Type B pancreatic cell (in vitro differentiated cells): Measurements from ENCODE around the gene RSRC1. TPM values are rescaled to one million over a fixed set of nuclear protein-coding genes. Genes with fewer than 3 reads are reported as not detected.

Source experiments
- DNase-seq: peaks from one replicate; pipeline ENCODE4 v3.0.0; 2021; ENCODE audit warnings: mixed read lengths; ENCODE audit not compliant: unreplicated experiment; ENCODE audit errors: extremely low spot score
- H3K27ac Mint-ChIP-seq: 2 replicates; pipeline ENCODE4 v1.8.0; 2021; ENCODE audit warnings: mild to moderate bottlenecking, mixed read lengths
- H3K27me3 Mint-ChIP-seq: 2 replicates; pipeline ENCODE4 v1.8.0; 2021; ENCODE audit warnings: mixed read lengths
- H3K36me3 Mint-ChIP-seq: 2 replicates; pipeline ENCODE4 v1.8.0; 2021; ENCODE audit warnings: mixed read lengths
- H3K4me1 Mint-ChIP-seq: one replicate; pipeline ENCODE4 v1.8.0; 2021; ENCODE audit warnings: mixed read lengths; ENCODE audit not compliant: unreplicated experiment
- H3K4me3 Mint-ChIP-seq: 2 replicates; pipeline ENCODE4 v1.8.0; 2021; ENCODE audit warnings: mild to moderate bottlenecking, mixed read lengths
- H3K9me3 Mint-ChIP-seq: 2 replicates; pipeline ENCODE4 v1.8.0; 2021; ENCODE audit warnings: mixed read lengths
- total RNA-seq: library from RNA; stranded (reverse); gene quantifications from 2 replicates; pipeline ENCODE4 v1.2.1, GENCODE V29; 2021; ENCODE audit warnings: low replicate concordance
- TF ChIP-seq, protein P1 (sequence below): fragments of 200-600 bp; sonication (generic); conservative IDR thresholded peaks from 2 replicates; pipeline ENCODE4 v1.5.0; 2021; ENCODE audit warnings: antibody characterized with exemption, mild to moderate bottlenecking

Gene RSRC1
- total RNA-seq, 1 donor from 2014 or later = 34.6 TPM

DNA sequence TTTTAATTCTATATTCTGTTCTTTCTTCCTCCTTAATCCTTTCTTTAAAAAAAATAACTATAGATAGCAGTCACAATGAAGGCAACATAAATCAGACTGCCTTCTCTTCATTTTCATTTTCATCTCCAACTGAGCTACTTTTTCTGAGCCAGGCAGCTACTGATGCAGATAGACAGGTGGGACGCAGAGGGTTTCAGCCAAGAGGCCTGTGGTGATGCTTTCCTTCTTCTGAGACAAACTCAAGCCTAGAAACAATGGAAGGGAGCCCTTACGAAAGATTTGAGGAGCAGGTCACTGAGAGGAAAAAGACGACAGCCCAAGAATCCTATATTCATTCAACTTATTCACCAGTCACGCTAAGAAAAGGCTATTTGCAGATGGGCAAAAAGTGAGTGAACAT is 241.1 kb downstream of the RSRC1 start:
- no peak overlapping the region for H3K4me3 Mint-ChIP-seq
- H3K27me3 Mint-ChIP-seq = no peaks in the 10 kb centered on the region
- H3K36me3 Mint-ChIP-seq = no peaks in the 10 kb centered on the region
- TF ChIP-seq, protein P1, sequence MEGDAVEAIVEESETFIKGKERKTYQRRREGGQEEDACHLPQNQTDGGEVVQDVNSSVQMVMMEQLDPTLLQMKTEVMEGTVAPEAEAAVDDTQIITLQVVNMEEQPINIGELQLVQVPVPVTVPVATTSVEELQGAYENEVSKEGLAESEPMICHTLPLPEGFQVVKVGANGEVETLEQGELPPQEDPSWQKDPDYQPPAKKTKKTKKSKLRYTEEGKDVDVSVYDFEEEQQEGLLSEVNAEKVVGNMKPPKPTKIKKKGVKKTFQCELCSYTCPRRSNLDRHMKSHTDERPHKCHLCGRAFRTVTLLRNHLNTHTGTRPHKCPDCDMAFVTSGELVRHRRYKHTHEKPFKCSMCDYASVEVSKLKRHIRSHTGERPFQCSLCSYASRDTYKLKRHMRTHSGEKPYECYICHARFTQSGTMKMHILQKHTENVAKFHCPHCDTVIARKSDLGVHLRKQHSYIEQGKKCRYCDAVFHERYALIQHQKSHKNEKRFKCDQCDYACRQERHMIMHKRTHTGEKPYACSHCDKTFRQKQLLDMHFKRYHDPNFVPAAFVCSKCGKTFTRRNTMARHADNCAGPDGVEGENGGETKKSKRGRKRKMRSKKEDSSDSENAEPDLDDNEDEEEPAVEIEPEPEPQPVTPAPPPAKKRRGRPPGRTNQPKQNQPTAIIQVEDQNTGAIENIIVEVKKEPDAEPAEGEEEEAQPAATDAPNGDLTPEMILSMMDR = no peak
- no peaks in the 10 kb centered on the region for H3K4me1 Mint-ChIP-seq
- no peak for DNase-seq
- no peaks in the 10 kb centered on the region for H3K9me3 Mint-ChIP-seq
- no peak overlapping the region for H3K27ac Mint-ChIP-seq

DNA sequence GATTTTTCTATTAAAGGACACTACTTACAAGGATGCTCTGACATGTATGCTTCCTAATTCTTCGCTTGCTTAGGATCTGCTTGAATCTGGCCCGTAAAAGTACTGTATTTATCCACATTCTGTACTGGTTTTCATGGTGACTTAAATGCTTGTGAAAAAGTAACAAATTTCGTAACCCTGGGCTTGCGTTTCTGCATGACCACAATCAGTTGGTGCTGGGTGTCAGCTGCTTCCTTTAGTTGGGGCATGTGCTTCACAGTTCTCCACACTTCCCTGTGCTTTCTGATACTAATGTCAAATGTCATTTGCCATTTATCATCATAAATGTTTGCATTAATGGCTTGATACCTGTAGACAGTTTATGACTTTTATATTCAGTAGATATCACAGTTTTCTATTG is 242.7 kb downstream of the RSRC1 start:
- Mint-ChIP-seq H3K9me3 (no peaks in the 10 kb centered on the region), H3K36me3 (no peaks in the 10 kb centered on the region), H3K27ac (no peak overlapping the region), H3K4me3 (no peak overlapping the region), H3K27me3 (no peaks in the 10 kb centered on the region), H3K4me1 (no peaks in the 10 kb centered on the region)
- TF ChIP-seq, protein P1 = no peak
- DNase-seq = no peak

DNA sequence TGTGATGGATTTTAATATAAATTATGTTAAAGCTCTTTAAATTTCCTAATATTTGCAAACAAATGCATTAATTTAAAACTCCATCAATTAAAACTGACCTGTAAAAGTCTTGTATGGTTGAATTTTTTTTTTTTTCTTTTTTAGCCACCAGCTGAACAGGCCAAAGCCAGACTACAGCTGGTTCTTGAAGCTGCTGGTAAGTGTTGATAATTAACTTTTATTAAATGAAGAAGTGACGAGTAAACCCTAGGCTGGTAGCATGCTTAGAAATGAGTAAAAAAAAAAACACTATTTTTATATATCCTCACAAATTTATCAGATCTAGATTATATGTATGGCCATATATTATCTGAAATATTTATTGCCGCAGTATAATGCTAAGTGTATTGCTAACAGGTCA is 244.8 kb downstream of the RSRC1 start:
- Mint-ChIP-seq H3K9me3 (no peaks in the 10 kb centered on the region), H3K4me1 (no peaks in the 10 kb centered on the region), H3K4me3 (no peak overlapping the region), H3K36me3 (no peaks in the 10 kb centered on the region), H3K27ac (no peak overlapping the region), H3K27me3 (no peaks in the 10 kb centered on the region)
- TF ChIP-seq, protein P1 = no peak
- DNase-seq = no peak

DNA sequence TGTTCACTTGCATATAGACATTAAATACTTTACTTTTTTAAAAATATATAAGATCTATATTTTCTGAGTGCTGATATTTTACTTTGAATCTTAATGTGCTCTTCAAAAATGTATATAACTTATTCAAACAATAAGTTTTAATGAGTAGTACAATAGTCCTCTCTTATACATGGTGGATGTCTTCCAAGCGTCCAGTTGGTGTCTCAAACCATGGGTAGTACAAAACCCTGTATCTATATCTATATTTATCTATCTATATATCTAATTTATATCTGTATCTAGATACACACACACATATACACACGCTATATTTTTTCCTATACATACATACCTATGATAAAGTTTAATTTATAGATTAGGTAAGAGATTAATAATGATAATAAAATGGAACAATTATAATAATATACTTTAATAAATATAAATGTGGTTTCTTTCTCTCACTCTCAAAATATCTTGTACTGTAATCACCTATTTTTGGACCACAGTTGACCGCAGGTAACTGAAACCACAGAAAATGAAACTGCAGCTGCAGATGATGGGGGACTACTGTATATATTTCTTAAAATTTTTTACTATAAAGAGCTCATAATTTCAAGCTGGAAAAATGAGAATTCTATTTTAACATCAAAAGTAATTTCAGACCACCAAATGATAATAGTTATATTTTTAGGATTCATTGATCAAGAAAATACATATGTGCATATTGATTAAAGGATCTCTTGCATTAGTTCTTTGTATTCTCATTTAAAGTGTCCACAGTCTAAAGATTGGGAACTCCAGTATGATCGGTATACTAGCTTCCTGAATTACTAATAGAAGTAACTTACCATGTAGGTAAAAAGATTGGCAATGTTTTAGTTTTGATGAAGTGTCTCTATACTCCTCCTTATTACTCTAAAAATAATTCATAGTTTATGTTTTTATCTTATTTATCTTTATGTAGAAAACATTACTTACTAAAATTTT is 246.0 kb downstream of the RSRC1 start:
- Mint-ChIP-seq H3K9me3 (no peaks in the 10 kb centered on the region), H3K4me1 (no peaks in the 10 kb centered on the region), H3K36me3 (no peaks in the 10 kb centered on the region), H3K27ac (no peak overlapping the region), H3K27me3 (no peaks in the 10 kb centered on the region), H3K4me3 (no peak overlapping the region)
- no peak for DNase-seq
- TF ChIP-seq, protein P1 = no peak

DNA sequence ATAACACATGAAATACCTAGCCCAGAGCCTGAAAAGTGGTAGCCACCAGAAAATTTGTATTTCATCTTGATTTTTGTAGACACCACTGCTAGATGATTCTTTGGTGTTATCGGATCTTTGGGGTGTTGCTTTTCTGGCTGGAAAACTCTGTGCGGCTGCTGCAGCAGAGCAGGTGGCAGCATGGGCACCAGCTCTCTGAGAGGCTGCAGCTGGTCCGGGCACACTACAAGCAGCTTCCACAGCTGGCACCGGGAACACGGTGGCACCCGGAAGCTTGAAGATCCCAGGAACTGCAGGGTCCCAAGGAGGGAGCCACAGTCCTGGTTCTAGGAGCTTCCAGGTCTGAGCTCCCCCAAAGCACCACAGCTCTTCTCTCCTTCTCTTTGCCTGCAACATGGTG is 249.4 kb downstream of the RSRC1 start:
- no peak overlapping the region for H3K4me3 Mint-ChIP-seq
- no peaks in the 10 kb centered on the region for H3K36me3 Mint-ChIP-seq
- TF ChIP-seq, protein P1 = no peak
- H3K9me3 Mint-ChIP-seq = no peaks in the 10 kb centered on the region
- no peak for DNase-seq
- no peaks in the 10 kb centered on the region for H3K27me3 Mint-ChIP-seq
- H3K4me1 Mint-ChIP-seq = no peaks in the 10 kb centered on the region
- no peak overlapping the region for H3K27ac Mint-ChIP-seq
